Measurements from ENCODE around the gene RHBDF1. TPM values are rescaled to one million over a fixed set of nuclear protein-coding genes. Genes with fewer than 3 reads are reported as not detected.

RHBDF1 gene
- total and polyA plus RNA-seq, 2 experiments from 2014 or later, result 22.6 to 24.5 TPM

DNA sequence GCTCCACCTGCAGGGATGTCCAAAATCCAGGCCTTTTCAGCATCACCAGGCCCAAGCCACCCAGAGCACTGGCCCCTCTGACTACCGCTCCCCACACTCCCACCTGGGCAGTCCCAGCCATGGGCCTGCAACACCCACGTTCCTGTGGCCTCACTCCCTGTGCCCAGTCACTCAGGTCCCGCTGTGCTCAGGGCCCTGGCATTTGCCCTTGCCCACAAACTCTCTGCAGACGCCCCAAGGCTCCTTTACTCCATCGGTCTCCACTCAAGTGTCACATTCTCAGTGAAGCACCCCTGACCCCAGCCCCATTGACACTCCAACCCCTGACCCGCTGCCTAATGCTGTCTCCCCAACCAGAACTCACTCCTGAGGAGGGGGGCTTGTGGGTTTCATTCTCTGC, 29.2 kb upstream of the RHBDF1 start:
- H3K27ac ChIP-seq (ENCODE audit: low read depth), result no peak overlapping the region
- Mint-ChIP-seq H3K36me3 (ENCODE audit: low read depth) (no peaks in the 10 kb centered on the region), H3K27ac (no peak overlapping the region; the same call in 1 of the 2 replicates), H3K4me1 (no peaks in the 10 kb centered on the region), H3K9me3 (no peaks in the 10 kb centered on the region), H3K4me3 (no peak overlapping the region; the same call in 2 of the 3 replicates), H3K27me3 (ENCODE audit: insufficient read depth, low read depth, poor library complexity) (peaks cover 3% of the 10 kb centered on the region)
- no peaks in the 10 kb centered on the region for H3K79me2 ChIP-seq (replicated peaks; ENCODE audit: insufficient read depth)
- ATAC-seq (no peak), DNase-seq (ENCODE audit: low spot score) (no peak)
- H3K4me2 ChIP-seq, result no peak overlapping the region
- H3K36me3 ChIP-seq (ENCODE audit: insufficient read depth), result no peaks in the 10 kb centered on the region
- H2AFZ ChIP-seq, result no peak overlapping the region
- no peaks in the 10 kb centered on the region for H3K4me1 ChIP-seq (ENCODE audit: insufficient read depth)
- TF ChIP-seq, protein P1, sequence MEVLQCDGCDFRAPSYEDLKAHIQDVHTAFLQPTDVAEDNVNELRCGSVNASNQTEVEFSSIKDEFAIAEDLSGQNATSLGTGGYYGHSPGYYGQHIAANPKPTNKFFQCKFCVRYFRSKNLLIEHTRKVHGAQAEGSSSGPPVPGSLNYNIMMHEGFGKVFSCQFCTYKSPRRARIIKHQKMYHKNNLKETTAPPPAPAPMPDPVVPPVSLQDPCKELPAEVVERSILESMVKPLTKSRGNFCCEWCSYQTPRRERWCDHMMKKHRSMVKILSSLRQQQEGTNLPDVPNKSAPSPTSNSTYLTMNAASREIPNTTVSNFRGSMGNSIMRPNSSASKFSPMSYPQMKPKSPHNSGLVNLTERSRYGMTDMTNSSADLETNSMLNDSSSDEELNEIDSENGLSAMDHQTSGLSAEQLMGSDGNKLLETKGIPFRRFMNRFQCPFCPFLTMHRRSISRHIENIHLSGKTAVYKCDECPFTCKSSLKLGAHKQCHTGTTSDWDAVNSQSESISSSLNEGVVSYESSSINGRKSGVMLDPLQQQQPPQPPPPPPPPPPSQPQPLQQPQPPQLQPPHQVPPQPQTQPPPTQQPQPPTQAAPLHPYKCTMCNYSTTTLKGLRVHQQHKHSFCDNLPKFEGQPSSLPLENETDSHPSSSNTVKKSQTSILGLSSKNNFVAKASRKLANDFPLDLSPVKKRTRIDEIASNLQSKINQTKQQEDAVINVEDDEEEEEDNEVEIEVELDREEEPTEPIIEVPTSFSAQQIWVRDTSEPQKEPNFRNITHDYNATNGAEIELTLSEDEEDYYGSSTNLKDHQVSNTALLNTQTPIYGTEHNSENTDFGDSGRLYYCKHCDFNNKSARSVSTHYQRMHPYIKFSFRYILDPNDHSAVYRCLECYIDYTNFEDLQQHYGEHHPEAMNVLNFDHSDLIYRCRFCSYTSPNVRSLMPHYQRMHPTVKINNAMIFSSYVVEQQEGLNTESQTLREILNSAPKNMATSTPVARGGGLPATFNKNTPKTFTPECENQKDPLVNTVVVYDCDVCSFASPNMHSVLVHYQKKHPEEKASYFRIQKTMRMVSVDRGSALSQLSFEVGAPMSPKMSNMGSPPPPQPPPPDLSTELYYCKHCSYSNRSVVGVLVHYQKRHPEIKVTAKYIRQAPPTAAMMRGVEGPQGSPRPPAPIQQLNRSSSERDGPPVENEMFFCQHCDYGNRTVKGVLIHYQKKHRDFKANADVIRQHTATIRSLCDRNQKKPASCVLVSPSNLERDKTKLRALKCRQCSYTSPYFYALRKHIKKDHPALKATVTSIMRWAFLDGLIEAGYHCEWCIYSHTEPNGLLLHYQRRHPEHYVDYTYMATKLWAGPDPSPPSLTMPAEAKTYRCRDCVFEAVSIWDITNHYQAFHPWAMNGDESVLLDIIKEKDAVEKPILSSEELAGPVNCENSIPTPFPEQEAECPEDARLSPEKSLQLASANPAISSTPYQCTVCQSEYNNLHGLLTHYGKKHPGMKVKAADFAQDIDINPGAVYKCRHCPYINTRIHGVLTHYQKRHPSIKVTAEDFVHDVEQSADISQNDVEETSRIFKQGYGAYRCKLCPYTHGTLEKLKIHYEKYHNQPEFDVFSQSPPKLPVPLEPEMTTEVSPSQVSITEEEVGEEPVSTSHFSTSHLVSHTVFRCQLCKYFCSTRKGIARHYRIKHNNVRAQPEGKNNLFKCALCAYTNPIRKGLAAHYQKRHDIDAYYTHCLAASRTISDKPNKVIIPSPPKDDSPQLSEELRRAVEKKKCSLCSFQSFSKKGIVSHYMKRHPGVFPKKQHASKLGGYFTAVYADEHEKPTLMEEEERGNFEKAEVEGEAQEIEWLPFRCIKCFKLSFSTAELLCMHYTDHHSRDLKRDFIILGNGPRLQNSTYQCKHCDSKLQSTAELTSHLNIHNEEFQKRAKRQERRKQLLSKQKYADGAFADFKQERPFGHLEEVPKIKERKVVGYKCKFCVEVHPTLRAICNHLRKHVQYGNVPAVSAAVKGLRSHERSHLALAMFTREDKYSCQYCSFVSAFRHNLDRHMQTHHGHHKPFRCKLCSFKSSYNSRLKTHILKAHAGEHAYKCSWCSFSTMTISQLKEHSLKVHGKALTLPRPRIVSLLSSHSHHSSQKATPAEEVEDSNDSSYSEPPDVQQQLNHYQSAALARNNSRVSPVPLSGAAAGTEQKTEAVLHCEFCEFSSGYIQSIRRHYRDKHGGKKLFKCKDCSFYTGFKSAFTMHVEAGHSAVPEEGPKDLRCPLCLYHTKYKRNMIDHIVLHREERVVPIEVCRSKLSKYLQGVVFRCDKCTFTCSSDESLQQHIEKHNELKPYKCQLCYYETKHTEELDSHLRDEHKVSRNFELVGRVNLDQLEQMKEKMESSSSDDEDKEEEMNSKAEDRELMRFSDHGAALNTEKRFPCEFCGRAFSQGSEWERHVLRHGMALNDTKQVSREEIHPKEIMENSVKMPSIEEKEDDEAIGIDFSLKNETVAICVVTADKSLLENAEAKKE (CRISPR knock-in tag; IDR thresholded peaks at IDR 0.05), result no peak
- TF ChIP-seq CREB1 (CRISPR knock-in tag; IDR thresholded peaks at IDR 0.05; ENCODE audit: low read depth) (no peak), STAT1 (IDR thresholded peaks at IDR 0.05; ENCODE audit: unreplicated experiment) (no peak), NANOG (IDR thresholded peaks at IDR 0.05; ENCODE audit: borderline replicate concordance) (no peak), JUNB (IDR thresholded peaks at IDR 0.05; ENCODE audit: unreplicated experiment) (no peak), ZNF331 (CRISPR knock-in tag; IDR thresholded peaks at IDR 0.05; ENCODE audit: low read depth) (no peak)
- TF ChIP-seq, protein P2, sequence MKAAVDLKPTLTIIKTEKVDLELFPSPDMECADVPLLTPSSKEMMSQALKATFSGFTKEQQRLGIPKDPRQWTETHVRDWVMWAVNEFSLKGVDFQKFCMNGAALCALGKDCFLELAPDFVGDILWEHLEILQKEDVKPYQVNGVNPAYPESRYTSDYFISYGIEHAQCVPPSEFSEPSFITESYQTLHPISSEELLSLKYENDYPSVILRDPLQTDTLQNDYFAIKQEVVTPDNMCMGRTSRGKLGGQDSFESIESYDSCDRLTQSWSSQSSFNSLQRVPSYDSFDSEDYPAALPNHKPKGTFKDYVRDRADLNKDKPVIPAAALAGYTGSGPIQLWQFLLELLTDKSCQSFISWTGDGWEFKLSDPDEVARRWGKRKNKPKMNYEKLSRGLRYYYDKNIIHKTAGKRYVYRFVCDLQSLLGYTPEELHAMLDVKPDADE (IDR thresholded peaks at IDR 0.05), result no peak
- TF ChIP-seq, protein P3, sequence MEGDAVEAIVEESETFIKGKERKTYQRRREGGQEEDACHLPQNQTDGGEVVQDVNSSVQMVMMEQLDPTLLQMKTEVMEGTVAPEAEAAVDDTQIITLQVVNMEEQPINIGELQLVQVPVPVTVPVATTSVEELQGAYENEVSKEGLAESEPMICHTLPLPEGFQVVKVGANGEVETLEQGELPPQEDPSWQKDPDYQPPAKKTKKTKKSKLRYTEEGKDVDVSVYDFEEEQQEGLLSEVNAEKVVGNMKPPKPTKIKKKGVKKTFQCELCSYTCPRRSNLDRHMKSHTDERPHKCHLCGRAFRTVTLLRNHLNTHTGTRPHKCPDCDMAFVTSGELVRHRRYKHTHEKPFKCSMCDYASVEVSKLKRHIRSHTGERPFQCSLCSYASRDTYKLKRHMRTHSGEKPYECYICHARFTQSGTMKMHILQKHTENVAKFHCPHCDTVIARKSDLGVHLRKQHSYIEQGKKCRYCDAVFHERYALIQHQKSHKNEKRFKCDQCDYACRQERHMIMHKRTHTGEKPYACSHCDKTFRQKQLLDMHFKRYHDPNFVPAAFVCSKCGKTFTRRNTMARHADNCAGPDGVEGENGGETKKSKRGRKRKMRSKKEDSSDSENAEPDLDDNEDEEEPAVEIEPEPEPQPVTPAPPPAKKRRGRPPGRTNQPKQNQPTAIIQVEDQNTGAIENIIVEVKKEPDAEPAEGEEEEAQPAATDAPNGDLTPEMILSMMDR (conservative IDR thresholded peaks at IDR 0.05; ENCODE audit: low read depth in 2 of 2), result no peak
- H4K20me1 ChIP-seq (replicated peaks; ENCODE audit: insufficient read depth), result peaks cover 2% of the 10 kb centered on the region
- H3F3A ChIP-seq (replicated peaks; ENCODE audit: low read depth), result 0 out of 2 replicates have a peak, but pooled peaks cover 7% of the 10 kb centered on the region
- H3K4me3 ChIP-seq, result no peak overlapping the region
- no peaks in the 10 kb centered on the region for H3K27me3 ChIP-seq (ENCODE audit: insufficient read depth)
- no peaks in the 10 kb centered on the region for H3K9me2 ChIP-seq (ENCODE audit: insufficient read depth)

Data from GM23338 (cell line).